Activated CD4-positive, alpha-beta T cell treated with anti-CD3 and anti-CD28 coated beads for 36 hours (primary cell): ENCODE results near the gene RALGDS. TPM values are rescaled to one million over a fixed set of nuclear protein-coding genes. Genes with fewer than 3 reads are reported as not detected.

ENCODE experiments used
- ATAC-seq: fragments of 200-7000 bp; cut with Tn5 transposase; one replicate; pipeline ENCODE4 v1.10.0; 2021; ENCODE audit warnings: mild to moderate bottlenecking, moderate library complexity
- CTCF ChIA-PET: fragments of 350-600 bp; sonication (Branson Sonifier 250); formaldehyde crosslinking; loops from one replicate; lab custom pipeline; 2021; ENCODE audit warnings: antibody characterized with exemption; lab: Charles Lee
- POLR2A ChIA-PET: fragments of 350-600 bp; sonication (Branson Sonifier 250); formaldehyde crosslinking; loops from one replicate; lab custom pipeline; 2021; ENCODE audit warnings: antibody characterized with exemption, inconsistent platforms; lab: Charles Lee
- DNase-seq: peaks from one replicate; pipeline ENCODE4 v3.0.0-alpha.2; 2020
- H3K27ac Mint-ChIP-seq: one replicate; pipeline ENCODE4 v1.8.0; 2021; ENCODE audit warnings: mixed read lengths
- H3K27me3 Mint-ChIP-seq: one replicate; pipeline ENCODE4 v1.8.0; 2021; ENCODE audit warnings: mixed read lengths
- H3K36me3 Mint-ChIP-seq: one replicate; pipeline ENCODE4 v1.8.0; 2021; ENCODE audit warnings: low read depth, mixed read lengths
- H3K4me1 Mint-ChIP-seq: one replicate; pipeline ENCODE4 v1.8.0; 2021; ENCODE audit warnings: mixed read lengths
- H3K4me3 Mint-ChIP-seq: one replicate; pipeline ENCODE4 v1.8.0; 2021; ENCODE audit warnings: mild to moderate bottlenecking, moderate library complexity, mixed read lengths
- H3K9me3 Mint-ChIP-seq: one replicate; pipeline ENCODE4 v1.8.0; 2021; ENCODE audit warnings: low read depth, mixed read lengths
- intact Hi-C, 2 experiments: fragments of 100-400 bp; cut with DNase I in 1 of 2; cut with micrococcal nuclease in 1 of 2; formaldehyde crosslinking; loops; one replicate each; pipeline versions ENCODE4 v1.14.2 to v1.15.1; 2022 to 2024; cut with DNase I, micrococcal nuclease
- total RNA-seq, 2 experiments: library from RNA; stranded (reverse); gene quantifications; one replicate each; pipeline ENCODE4 v1.2.3, GENCODE V29; 2021

The RALGDS gene
- total RNA-seq, 2 experiments from 2014 or later, result 65.1 to 78.6 TPM

DNA sequence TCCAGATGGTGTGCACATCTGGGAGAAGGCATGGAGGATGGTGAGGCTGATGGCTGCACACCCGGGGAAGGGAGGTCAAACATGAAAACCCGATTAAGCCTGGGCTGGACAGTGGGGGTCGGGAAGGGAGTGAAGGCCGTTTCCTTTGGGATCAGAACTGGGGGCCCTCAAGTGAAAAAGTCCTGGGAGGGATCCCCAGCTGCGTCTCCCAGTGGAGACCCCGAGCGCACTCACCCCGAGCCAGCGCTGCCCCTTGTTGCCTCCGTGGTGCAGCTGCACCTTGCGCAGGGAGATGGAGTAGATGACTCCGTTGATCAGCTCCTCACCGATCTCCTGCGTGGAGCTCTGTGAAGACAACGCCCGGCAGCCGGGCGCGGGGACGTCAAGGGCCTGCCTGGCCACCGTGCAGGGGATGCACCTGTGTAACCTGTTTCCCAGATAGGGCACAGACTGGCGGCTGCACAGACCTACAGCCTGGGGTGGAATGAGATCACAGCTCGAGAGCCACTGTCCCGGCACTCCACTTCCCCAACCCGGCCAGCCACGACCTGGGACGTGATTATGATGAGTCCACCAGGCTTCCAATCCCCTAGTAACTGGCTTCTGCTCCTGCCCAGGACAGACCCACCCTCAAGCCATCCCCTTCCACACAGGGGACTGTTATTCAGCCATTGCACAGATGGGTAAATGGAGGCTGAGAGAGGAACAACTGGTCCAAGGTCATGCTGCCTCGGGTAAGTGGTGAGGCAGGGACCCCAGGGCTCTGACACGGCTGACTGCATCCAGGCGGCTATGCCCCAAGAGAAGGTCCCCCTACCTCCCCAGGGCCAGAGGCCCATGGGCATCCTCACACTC is 9.0 kb downstream of the RALGDS start:
- ChIA-PET POLR2A (no interaction called here), CTCF (interaction anchor here (1.1 to 11.8 kb wide), 2 partner anchors 35 to 40 kb away, joined by 3 to 139 read pairs; no protein-coding TSS in a partner anchor)
- Mint-ChIP-seq H3K4me1 (peaks cover 46% of the 10 kb centered on the region), H3K4me3 (no peak overlapping the region), H3K9me3 (no peaks in the 10 kb centered on the region), H3K27ac (no peak overlapping the region), H3K27me3 (no peaks in the 10 kb centered on the region), H3K36me3 (peaks cover 26% of the 10 kb centered on the region)
- DNase-seq (no peak), ATAC-seq (no peak)
- intact Hi-C loops, result no loop called here

DNA sequence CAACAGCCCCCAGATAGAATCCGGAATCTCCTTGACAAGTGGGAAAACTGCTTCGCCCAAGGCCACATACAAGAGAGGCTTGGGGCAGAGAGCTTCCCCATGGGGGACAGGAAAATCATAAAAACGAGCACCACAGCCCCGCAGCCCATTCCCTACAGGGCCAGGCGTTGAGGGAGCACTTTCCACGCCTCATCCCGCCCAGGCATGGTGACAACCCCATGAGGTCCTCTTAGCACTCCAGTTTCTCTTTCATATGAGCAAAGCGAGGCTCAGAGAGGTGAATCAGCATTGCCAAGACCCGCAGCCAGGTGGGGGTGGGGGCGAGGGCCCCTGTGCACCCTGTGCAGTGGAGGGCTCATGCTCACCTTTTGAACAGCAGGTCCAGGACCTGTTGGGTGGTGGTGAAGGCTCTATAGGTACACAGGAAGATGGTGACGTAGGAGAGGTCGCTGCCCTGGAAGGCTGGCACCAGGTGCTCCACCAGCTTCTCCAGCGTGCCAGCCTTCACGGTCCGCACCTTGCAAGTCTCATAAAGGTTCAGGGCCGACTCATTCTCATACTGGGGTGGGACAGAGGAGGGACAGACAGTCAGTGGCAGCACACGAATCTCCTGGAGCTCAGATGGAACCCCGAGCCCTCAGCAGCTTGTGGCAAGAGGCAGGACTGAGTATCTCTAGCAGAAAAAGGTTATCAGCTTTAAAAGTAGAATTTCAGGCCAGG is 10.9 kb downstream of the RALGDS start:
- ChIA-PET CTCF (interaction anchor here (0.5 to 2.4 kb wide), 4 partner anchors 9 to 354 kb away, joined by 3 to 14 read pairs (median 3); no protein-coding TSS in a partner anchor), POLR2A (no interaction called here)
- peaks cover 28% of the 10 kb centered on the region for H3K36me3 Mint-ChIP-seq
- H3K27ac Mint-ChIP-seq, result peak overlapping the region; percentile 74
- H3K4me1 Mint-ChIP-seq, result peaks cover 31% of the 10 kb centered on the region
- ATAC-seq (no peak), DNase-seq (no peak)
- intact Hi-C loops, result no loop called here
- no peak overlapping the region for H3K4me3 Mint-ChIP-seq
- no peaks in the 10 kb centered on the region for H3K9me3 Mint-ChIP-seq
- H3K27me3 Mint-ChIP-seq, result no peaks in the 10 kb centered on the region

DNA sequence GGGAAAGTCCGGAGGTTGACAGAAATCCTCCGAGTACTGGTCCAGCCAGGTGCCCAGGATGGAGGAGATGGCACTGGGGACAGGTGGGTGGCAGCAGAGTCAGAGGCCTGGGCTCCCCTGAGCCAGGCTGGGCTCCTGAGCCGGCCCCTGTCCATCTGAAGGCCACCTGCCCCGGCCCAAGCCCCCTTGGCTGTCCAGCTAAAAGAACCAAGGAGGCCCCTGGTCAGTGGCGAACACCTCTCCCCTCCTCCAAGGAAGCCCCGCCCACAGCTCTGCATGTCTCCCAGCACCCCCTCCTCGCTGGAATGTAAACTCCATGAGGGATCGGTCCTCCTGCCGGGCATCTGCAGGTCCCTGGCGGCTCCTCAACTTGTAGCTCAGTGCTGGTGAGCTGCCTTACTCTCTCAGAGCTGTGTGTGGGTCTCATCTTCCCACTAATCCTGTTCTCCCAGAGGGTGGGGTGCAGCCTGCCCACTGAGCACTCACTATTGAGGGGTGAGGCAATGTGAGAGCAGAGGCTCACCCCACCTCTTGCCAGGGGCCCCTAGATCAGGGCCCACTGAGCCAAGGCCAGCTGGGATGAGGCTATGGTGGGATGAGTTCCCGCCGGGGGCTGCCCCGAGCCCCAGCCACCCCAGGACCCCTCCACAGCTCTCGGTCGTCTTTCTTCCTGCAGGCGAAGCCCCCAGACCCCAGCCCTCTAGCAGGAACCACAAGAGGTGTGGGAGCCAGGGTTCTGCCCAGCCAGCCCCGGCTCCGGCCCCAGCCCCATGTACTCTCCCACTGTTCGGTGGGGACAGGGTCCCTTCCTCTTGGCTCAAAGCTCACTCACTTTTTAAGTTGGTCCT is 12.0 kb downstream of the RALGDS start:
- no peak for ATAC-seq
- POLR2A ChIA-PET, result no interaction called here
- H3K36me3 Mint-ChIP-seq, result peaks cover 32% of the 10 kb centered on the region

DNA sequence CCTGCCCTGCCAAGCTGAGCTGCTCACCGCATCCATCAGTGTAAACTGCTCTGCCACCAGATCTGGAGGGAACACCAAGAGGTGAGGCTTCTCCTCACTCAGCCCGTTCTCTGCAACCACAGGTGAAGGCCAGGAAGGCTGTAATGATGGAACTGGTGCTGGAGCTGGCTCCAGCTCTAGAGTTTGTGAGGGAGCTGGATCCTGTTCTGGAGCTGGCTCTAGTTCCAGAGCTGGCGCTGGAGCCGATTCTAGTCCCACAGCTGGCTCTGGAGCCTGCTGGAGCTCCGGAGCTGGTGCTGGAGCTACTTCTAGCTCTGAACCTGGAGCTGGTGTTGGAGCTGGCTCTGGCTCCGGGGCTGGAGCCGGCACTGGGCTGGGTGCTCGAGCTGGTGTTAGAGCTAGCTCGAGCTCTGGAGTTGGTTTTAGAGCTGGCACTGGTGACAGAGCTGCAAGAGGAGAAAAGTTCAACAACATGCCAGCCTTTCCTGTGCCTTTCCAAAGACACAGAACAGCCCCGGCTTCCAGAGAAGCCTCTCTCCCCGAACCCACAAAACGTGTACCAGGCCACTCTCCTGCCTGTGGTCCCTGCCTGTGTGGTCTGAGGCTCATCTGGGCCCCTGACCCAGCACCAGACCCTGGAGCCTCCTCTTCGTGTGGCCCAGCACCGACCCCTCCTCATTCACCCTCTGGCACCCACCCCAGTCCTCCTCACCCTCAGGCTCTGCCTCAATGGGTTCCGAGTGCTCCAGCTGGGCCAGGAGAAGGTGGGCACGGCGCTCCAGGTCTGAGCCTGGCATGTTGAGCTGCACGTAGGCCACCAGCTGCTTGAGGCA is 12.9 kb downstream of the RALGDS start:
- DNase-seq (no peak), ATAC-seq (no peak)
- intact Hi-C loops, result no loop called here
- H3K4me3 Mint-ChIP-seq, result no peak overlapping the region
- H3K27me3 Mint-ChIP-seq, result no peaks in the 10 kb centered on the region
- H3K9me3 Mint-ChIP-seq, result no peaks in the 10 kb centered on the region
- H3K27ac Mint-ChIP-seq, result no peak overlapping the region
- POLR2A ChIA-PET, result interaction anchor here (0.8 kb wide), 1 partner anchor 56 kb away, joined by 3 read pairs; no protein-coding TSS in a partner anchor
- peaks cover 32% of the 10 kb centered on the region for H3K36me3 Mint-ChIP-seq
- CTCF ChIA-PET, result interaction anchor here (0.7 to 1.0 kb wide), 3 partner anchors 35 to 74 kb away, joined by 3 to 8 read pairs (median 3); no protein-coding TSS in a partner anchor
- H3K4me1 Mint-ChIP-seq, result peaks cover 11% of the 10 kb centered on the region

More for the DNA sequence above, 12.0 kb downstream of the RALGDS start:
- H3K9me3 Mint-ChIP-seq, result no peaks in the 10 kb centered on the region
- no peak overlapping the region for H3K27ac Mint-ChIP-seq
- H3K4me3 Mint-ChIP-seq, result no peak overlapping the region
- DNase-seq, result no peak
- CTCF ChIA-PET, result interaction anchor here (0.7 to 2.4 kb wide), 3 partner anchors 10 to 73 kb away, joined by 3 to 14 read pairs (median 3); no protein-coding TSS in a partner anchor
- intact Hi-C loops, result no loop called here
- H3K4me1 Mint-ChIP-seq, result peaks cover 20% of the 10 kb centered on the region
- H3K27me3 Mint-ChIP-seq, result no peaks in the 10 kb centered on the region

DNA sequence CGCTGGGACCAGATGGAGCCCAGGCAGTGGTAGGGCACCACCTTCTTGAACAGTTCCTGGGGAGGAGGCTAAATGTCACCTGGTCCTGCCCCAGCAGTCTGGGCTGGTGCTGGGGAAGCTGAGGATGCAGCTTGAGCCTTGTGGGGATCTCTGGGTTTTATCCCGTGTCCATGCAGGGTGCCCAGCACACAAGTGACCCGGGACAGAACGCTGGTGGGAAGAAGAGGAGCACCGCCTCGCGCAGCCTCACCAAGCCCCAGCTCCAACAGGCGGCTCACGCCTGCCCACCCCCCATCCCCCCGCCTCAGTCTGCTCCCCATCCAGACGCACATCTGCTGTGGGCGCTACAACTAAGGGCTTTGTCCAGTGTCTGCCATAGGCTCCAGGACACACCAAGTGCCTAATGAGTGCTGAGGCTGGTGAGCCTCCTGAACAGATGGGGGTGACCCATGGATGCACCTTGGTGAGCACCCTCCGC is 13.8 kb downstream of the RALGDS start:
- no peaks in the 10 kb centered on the region for H3K27me3 Mint-ChIP-seq
- H3K9me3 Mint-ChIP-seq, result no peaks in the 10 kb centered on the region
- no peak overlapping the region for H3K27ac Mint-ChIP-seq
- ChIA-PET CTCF (interaction anchor here (0.7 to 1.5 kb wide), 5 partner anchors 28 to 80 kb away, joined by 3 to 8 read pairs (median 3); no protein-coding TSS in a partner anchor), POLR2A (interaction anchor here (0.8 kb wide), 1 partner anchor 55 kb away, joined by 3 read pairs; no protein-coding TSS in a partner anchor)
- H3K4me1 Mint-ChIP-seq, result peaks cover 6% of the 10 kb centered on the region
- peaks cover 37% of the 10 kb centered on the region for H3K36me3 Mint-ChIP-seq
- DNase-seq (no peak), ATAC-seq (no peak)
- no peak overlapping the region for H3K4me3 Mint-ChIP-seq
- intact Hi-C loops, result no loop called here

DNA sequence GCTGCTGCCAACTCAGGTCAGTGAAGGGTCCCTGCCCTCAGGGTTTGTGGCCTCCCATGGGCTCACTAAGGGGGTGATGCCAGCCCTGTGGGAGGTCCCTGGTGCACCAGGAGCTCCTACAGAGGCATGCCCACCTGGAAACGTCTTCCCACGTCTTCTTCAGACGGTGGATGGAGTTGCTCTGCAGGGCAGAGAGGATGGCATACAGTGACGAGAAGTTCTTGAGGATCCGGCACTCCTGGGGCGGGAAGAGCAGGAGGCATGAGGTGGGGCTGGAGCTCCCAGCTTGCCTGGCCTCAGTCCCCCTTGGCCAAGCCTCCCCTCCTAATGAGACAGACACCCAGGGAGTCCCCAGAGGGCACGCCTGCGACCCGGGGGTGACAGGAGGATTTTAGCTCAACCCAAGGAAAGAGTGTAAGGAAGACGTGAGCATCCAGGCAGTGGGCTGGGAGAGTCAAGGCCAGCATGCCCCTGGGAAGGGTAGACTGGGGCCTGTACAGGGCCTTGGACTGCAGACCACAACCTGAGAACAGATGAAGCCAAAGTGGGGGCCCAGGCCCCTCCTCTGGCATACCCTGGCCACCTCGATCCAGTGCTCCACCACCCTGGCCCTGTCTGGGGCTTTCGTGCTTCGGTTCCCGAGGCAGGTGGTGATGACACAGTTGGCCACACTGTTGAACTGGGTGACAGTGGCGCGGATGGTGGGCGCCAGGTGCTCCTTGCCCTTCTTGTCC is 14.4 kb downstream of the RALGDS start:
- ChIA-PET CTCF (interaction anchor here (0.6 to 1.5 kb wide), 5 partner anchors 11 to 41 kb away, joined by 3 to 7 read pairs (median 4); no protein-coding TSS in a partner anchor), POLR2A (interaction anchor here (0.6 kb wide), 1 partner anchor 42 kb away, joined by 3 read pairs; no protein-coding TSS in a partner anchor)
- intact Hi-C loops, result no loop called here
- no peak overlapping the region for H3K4me3 Mint-ChIP-seq
- ATAC-seq (no peak), DNase-seq (no peak)
- no peak overlapping the region for H3K27ac Mint-ChIP-seq
- no peaks in the 10 kb centered on the region for H3K9me3 Mint-ChIP-seq
- H3K4me1 Mint-ChIP-seq, result peaks cover 6% of the 10 kb centered on the region
- no peaks in the 10 kb centered on the region for H3K27me3 Mint-ChIP-seq
- H3K36me3 Mint-ChIP-seq, result peaks cover 41% of the 10 kb centered on the region

DNA sequence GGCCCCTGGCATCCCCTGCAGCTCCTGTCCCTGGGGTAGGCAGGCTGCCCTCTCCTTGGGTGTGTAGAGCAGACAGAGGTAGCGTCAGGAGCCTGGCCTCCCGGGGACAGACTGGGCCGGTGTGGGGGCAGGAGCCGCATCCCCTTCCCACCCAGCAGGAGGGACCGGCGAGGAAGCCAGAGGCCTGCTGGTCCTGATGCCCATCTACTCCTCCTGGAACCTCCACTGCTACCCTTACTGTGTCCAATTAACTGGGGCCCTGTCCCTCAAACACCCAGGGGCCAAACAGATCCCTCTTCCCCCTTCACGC is 15.6 kb downstream of the RALGDS start:
- DNase-seq, result no peak
- H3K4me1 Mint-ChIP-seq, result peaks cover 6% of the 10 kb centered on the region
- H3K27ac Mint-ChIP-seq, result no peak overlapping the region
- H3K9me3 Mint-ChIP-seq, result no peaks in the 10 kb centered on the region
- POLR2A ChIA-PET, result no interaction called here
- peaks cover 50% of the 10 kb centered on the region for H3K36me3 Mint-ChIP-seq
- intact Hi-C loops, result no loop called here
- no peaks in the 10 kb centered on the region for H3K27me3 Mint-ChIP-seq
- no peak for ATAC-seq
- CTCF ChIA-PET, result interaction anchor here (0.8 to 0.9 kb wide), 3 partner anchors 9 to 42 kb away, joined by 4 to 5 read pairs (median 4); no protein-coding TSS in a partner anchor
- H3K4me3 Mint-ChIP-seq, result no peak overlapping the region

DNA sequence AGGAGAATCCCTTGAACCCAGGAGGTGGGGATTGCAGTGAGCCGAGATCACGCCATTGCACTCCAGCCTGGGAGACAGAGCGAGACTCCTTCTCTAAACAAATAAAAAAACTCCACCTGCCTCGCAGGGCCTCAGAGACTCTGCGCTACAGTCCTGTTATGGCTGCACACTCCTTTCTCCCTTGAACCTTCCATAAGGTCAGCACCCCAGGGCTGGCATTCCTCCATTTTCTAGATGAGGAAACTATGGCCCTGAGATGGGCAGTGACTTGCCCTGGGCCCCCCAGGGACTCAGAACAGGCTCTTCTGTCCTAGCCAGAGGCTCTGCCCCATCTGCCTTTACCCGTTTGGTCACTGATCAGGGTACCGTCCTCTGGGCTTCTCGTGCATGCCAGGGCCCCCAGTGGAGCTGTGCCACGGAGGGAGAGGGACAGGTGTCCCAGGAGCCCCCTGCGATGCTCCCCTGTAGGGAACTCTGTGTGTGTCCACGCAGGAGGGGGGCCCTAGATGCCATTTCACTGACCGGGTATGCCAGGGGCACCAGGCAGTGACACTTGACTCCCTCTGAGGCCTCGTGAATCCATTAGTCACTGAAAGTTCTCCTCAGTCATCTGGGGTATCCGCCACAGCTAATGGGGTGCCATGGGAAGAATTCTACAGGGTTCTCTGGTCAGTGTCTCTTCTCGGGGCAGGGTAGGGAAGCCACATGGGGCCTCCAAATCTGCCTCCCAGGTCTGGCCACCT is 16.2 kb downstream of the RALGDS start:
- DNase-seq, result no peak
- Mint-ChIP-seq H3K4me3 (no peak overlapping the region), H3K27ac (no peak overlapping the region), H3K4me1 (peaks cover under 1% of the 10 kb centered on the region), H3K9me3 (no peaks in the 10 kb centered on the region), H3K27me3 (no peaks in the 10 kb centered on the region), H3K36me3 (peaks cover 51% of the 10 kb centered on the region)
- ChIA-PET POLR2A (no interaction called here), CTCF (interaction anchor here (0.9 kb wide), 1 partner anchor 18 kb away, joined by 4 read pairs; no protein-coding TSS in a partner anchor)
- ATAC-seq, result no peak
- intact Hi-C loops, result no loop called here

DNA sequence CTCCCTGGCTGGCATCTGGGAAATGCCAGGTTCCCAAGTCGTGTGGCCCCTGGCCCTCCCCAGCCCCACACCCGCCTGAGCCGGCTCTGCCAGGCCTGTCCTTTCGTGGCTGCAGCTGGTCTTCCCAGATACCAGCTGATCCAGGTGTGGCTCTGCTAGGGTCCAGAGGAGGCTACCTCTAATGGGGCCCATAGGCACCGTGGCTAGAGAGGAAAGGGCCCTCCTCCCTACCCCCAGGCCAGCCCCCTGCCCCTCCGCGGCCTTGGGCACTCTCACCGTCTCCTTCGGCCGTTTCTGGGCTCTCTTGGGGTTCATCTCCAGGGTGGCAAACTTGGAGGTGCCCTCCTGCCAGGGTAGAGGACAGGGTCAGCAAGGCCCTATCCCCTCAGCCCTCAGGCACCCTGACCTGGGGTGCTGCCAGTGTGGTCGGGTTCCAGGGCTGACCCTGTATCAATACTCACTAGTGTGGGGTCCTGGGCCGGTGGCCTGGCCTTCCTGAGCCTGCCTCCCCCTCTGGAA is 17.0 kb downstream of the RALGDS start:
- ChIA-PET CTCF (interaction anchor here (0.5 to 3.5 kb wide), 5 partner anchors 40 to 176 kb away, joined by 3 to 24 read pairs (median 3); no protein-coding TSS in a partner anchor), POLR2A (no interaction called here)
- H3K4me1 Mint-ChIP-seq, result no peaks in the 10 kb centered on the region
- H3K4me3 Mint-ChIP-seq, result no peak overlapping the region
- no peak for DNase-seq
- H3K9me3 Mint-ChIP-seq, result no peaks in the 10 kb centered on the region
- no peaks in the 10 kb centered on the region for H3K27me3 Mint-ChIP-seq
- ATAC-seq, result no peak
- peaks cover 52% of the 10 kb centered on the region for H3K36me3 Mint-ChIP-seq
- H3K27ac Mint-ChIP-seq, result no peak overlapping the region
- intact Hi-C loops, result loop anchor here (1.0 kb wide), 2 partner anchors 40 to 44 kb away; no protein-coding TSS in a partner anchor
